SKM-1 treated with dmso at 0.1 percent for 144 hours (cell line): ENCODE measurements around the gene SLC16A1.
"Not testable (repeated sequence)": the region's sequence is repeated elsewhere in the genome, so short reads cannot be mapped to it uniquely, and the experiment has no call there.

Source experiments
- DNase-seq: peaks from one replicate; lab custom pipeline; 2025; ENCODE audit not compliant: unreplicated experiment; lab: John Stamatoyannopoulos, UW

The SLC16A1 gene

DNA sequence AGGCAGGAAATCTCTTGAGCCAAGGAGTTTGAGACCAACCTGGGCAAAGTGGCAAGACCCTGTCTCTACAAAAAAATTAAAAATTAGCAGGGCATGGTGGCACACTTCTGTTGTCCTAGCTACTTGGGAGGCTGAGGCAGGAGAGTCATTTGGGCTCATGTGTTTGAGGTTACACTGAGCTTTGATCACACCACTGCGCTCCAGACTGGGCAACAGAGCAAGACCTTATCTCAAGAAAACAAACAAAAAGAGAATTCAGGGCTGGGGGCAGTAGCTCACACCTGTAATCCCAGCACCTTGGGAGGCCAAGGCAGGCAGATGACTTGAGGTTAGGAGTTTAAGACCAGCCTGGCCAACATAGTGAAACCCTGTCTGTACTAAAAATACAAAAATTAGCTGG lies 17.8 kb upstream of the SLC16A1 start:
- no peak for DNase-seq

DNA sequence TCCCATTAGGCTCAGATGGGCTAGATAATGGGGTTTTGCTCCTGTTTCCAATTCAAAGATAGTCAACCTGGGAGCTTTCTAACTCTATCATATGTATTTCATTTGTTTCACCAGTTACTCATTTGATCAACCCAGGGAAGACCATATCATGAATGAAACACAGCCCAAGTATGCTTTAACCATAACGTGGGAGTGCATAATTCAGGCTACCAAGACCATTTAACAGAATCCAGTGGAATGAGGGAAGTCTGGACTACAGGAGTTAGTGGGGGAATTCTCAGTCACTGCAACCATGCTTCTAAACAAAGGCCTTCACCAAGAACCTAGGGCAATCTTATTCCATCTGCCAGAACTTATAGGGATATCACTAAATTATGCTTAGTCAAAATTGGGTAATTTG lies 15.0 kb upstream of the SLC16A1 start:
- no peak for DNase-seq

DNA sequence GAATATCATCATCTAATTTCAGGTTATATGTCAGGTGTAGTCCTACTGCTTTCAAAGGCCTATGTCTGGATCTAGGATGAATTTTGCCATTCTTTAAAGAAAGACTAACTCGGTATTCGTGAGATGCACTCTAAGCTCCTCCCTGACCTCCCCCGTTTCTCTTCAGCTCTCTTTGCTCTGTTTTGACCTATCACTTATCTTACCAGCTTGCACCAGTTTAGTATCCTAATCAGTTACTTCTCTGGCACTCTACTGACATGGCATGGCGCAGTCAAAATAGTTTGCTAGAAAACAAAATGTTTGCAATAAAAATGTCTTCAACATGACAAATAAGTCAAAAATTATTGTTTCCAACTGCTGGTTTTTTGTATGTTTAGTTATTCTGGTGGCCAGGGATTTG lies 8.4 kb upstream of the SLC16A1 start:
- DNase-seq: no peak

DNA sequence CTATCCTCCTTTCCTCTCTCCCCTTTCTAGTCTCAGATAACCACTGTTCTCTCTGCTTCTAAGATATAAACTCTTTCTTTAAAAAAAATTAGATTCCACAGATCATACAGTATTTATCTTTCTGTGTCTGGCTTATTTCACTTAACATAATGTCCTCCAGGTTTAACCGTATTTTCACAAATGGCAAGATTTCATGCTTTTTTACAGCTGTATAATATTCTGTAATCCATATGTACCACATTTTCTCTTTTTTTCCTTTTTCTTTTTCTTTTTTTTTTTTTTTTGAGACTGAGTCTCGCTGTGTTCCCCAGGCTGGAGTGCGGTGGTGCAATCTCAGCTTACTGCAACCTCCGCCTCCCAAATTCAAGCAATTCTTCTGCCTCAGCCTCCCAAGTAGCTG lies 5.1 kb upstream of the SLC16A1 start:
- no peak for DNase-seq

DNA sequence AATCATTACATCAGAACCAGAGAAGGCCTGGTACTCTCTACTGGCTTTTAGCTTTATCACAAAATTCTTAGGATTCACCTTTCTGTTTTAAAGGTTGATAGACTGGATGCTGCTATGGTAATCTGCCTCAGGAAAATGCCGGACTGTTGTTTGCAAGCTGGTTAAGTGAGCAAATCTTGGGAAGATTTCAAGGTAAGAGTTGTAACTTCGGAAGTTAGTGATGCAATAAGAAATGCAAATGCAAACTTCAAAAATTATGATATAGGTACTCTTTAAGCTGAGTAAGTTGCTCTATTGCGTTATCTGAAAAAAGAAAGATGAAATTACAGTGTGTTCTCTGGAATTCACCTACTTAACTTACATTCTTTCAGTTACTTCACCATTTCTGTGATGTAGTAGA lies 4.4 kb upstream of the SLC16A1 start:
- no peak for DNase-seq

DNA sequence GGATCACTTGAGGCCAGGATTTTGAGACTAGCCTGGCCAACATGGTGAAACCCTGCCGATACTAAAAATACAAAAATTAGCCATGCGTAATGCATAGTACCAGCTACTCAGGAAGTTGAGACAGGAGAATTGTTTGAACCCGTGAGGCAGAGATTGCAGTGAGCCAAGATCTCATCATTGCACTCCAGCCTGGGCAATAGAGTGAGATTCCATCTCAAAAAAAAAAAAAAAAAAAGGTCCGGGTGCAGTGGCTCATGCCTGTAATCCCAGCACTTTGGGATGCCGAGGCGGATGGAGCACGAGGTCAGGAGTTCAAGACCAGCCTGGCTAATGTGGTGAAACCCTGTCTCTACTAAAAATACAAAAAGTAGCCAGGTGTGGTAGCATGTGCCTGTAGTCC lies 2.2 kb upstream of the SLC16A1 start:
- not testable (repeated sequence) for DNase-seq

DNA sequence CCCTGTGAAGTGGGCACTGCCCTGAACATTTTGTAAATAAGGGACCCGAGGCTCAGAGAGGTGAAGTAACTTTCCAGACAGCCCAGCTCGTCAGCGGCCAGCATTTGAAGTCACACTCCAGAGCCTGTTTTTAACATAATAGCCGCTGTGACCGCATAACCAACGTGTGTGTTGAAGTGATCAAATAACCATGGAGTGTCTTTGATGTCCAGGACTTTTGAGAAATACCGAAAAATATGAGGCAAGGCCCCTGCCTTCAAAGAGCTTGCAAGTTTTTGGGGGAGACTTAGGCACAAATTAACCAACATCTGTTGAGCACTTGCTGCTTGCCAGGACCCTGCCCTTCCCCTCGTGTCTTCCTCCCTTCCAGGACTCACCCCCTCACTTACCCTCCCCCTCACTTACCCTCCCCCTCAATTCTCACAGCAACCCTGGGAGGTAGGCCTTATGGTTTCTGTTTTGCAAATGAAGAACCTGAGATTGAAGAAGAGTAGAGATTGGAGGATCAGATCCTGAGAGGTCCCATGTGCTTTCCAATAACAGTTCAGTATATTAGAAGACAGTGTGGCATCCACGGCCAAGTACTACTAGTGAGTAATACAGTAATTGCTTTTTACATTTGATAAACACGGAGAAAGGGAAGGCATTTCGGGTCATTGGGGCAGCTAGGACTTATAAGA lies 1.3 kb upstream of the SLC16A1 start:
- DNase-seq: no peak

DNA sequence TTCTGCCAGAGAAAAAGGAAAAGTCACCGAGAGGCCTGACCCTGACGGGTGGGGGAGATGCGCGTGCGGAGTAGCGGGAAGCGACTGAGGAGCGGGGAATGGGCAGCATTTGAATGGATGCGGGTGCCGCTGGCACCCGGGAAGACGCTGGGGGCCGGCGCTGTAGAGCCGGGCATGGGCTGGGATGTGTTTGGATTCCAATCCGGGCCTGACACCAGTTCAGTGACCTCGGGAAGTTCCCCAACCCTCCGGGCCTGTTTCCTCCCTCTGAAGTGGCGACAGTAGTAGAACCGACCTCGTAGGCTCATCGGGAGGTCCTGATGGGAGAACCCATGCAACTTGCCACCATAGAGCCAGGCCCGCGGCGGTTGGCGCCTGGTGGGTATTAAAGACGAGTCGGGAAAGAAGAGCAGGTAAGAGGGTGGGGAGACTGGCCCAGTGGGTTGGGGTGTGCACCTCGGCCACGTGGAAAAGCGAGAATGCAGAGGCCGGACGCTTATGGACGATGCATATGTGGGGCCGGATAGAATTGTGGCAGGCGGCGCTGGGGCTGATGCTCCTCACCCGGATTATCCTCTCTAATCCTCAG lies 642 bp upstream of the SLC16A1 start:
- no peak for DNase-seq

DNA sequence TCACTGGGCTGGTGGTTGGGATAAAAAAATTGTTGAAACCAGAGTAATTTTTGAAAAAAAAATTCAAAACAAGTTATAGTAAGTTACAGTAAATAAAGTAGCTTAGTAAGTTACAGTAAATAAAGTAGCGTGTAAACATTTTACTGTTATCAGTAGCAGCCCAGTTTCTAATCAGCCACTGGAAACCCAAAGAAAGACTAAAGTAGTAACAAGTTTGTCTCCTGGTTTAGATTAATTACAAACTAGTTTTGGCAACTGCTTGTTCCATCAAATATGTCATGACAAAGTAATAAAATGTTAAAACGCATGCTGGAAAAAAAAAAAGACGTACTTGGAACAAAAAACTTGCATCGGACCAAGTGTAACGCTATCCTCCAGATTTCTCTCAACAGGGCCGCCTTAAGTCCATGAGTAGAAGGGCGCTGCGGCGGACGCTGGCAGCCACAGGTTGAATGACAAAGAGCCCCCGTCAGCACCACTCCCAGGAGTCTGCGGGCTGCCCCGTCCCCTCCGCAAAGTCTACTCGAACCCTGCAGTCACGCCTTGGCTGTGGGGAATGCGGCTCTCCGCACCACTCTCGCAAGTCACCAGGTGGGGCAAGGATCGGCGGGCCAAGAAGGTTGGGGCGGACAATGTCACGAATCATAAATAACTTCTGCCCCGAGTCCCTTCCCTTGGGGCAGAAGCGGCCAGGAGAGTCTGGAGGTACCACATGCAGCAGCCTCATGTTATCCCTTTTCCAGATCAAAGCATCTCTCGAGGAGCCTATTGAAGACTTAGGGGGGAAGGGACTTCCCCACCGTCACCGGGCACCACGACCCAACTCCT lies 837 bp downstream of the SLC16A1 start:
- DNase-seq: peak; percentile 55

DNA sequence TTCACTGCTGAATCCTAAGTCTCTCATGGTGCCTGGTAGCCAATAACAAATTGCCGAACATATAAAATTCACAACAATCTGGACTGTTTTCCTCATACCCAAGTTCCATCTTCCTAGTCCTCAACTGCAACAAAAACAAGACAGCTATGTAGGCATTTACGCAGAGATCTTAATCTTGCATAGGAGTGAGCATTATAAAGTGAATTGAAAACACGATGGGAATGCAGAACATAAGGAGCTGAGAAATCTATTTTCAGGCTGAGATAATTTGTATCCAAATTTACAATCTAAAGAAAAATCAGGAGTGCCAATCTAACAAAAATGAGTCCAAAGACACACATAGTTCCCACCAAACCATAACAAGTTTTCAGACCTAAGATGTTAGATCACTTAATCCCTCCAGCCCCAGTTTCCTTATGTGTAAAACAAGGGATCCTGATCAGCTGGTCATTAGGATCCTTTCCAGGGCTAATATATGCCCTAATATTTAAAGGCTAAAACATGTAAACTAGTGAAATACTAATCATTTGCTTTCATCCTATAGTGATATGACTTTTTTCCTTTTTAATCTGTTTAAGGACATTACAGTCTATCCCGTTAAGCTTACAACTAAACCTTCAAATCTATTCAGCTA lies 1.9 kb downstream of the SLC16A1 start:
- no peak for DNase-seq

DNA sequence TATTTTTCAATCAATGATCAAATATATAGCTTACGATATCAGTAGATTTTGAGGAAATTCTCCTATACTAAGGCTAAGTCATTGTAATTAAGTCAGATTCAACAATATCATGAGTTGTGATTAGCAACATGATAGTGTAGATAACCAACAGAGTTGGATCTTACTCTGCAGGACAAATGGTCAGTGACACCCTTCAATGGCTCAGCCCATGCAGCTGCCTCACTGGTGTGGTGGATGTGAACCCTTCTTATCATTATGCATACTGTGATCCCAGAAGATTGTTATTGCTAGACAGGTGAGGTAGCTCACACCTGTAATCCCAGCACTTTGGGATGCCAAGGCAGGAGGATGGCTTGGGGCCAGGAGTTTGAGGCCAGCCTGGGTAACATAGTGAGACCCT lies 5.6 kb downstream of the SLC16A1 start:
- DNase-seq: no peak

DNA sequence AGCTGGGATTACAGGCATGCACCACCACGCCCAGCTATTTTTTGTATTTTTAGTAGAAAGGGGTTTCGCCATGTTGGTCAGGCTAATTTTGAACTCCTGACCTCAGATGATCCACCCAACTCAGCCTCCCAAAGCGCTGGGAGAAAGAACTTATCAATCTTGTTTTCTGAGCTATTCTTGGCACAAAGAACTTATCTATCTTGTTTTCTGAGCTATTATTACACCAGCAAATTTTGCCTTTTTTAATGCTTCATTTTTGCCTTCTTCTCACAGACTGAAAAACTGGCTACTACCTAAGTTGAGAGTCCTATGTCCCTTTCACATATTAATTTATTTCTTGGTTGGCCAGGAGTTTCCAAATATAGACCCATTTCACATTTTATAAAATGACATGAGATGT lies 9.3 kb downstream of the SLC16A1 start:
- DNase-seq: no peak

DNA sequence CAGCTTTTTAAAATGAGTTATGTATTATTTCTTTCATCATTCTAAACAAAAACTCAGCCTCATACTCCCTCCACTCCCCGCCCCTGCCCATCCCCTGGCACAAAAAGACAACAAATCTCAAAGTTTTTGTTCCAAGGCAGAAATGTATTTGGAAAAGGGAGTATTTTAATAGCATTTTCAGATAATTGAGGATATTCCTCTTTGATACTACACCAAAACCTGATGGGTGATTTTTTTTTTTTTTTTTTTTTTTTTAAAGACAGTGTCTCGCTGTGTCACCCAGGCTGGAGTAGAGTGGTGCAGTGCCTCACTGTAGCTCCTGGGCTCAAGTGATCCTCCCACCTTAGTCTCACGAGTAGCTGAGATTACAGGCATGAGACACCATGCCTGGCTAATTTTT lies 16.2 kb downstream of the SLC16A1 start:
- no peak for DNase-seq

DNA sequence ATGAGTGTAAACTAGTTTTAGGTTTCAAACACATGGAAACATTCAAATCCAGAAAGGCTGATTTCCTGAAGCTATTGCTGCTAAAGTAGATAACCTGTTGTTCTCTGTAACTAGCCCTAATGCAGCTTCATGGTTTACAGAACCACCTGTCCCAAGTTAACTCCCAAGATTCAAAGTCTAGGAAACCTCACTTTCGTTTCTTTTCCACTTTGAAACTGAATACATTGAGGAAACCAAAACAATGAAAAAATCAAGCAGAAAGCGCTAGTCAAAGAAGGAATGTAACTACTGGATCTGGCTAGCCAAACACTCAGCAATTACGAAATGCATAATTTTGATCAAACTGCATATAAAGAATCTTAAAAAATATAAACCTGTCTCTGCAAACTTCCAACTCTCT lies 17.8 kb downstream of the SLC16A1 start:
- DNase-seq: no peak

DNA sequence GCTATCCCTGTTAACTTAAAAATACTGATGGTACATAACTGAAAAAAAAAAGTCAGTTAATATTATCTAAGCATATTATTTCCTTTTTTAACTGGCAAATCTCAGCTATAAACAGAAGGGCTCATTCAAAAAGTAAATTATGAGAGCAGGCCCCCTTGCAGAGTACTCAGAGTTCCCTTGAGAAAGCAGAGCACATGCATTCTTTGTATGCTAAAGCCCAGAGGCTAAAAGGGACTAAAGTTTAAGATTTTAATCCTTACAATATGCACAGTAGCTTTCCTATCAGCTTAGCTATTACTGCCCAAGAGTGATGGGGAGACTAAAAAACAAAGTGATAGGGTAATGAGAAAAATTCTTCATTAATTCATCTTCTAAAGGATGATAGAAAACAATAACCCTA lies 18.5 kb downstream of the SLC16A1 start:
- no peak for DNase-seq

DNA sequence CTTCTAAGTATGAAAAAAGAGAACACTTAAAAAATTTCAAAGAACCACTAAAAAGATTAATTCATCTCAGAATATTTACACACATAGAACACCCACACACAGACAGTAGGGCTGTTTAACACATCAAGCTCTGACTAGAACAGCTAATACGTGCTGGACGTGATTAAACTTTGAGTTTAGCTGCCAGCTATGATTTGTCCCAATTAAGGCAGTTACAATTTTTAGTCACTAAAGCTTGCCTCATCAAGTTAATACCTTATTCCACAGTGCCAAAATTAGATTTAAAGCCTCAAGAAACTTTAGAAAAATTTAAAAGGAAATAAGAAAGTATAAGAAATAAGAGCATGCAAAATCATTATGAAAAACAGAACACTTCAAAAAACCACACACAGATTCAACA lies 18.9 kb downstream of the SLC16A1 start:
- no peak for DNase-seq

DNA sequence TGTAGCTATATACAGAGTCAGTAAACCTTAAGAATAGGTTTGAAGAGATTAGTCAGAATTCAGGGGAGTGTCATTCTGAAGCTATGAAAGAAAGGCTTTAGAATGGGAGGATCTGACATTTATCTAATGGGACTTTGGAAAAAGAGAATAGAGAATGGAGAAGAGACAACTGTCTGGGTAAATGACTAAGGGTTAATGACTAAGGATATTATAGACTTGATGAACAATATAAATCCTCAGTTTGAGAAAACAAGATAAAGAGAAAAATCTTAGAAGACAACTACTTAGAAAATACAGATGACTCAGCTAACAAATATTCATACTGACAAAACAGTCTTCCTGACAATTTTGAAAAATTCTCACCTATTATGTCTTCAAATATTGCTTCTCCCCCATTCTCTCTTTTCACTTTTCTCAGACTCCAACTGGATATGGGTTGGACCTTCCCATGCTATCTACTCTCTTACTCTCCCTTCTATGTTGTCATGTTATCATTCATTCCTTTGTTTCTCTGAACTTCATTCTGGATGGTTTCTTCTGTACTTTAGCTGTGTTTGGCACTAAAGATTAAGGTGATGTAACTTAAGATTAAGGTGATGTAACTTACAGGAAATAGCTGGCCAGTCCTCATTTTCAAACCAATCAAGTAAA lies 20.4 kb downstream of the SLC16A1 start:
- no peak for DNase-seq

DNA sequence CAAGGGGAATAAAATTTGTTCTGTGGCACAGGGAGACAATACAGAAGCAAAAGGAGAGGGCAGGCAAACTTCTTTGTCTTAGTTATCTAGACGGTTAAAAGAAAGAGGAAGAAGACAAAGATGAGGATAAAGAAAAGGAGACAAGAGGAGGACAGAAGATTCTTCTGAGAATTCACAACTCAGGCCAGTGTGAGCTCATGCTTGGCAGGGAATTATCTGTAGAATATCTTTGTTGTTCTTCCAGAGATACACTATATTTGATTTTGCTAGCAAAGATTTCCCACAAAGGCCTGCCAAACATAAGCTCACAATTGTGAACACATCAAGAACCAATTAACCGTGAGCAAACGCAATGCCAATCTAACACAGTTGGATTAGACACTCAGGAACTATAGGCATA lies 21.4 kb downstream of the SLC16A1 start:
- no peak for DNase-seq

DNA sequence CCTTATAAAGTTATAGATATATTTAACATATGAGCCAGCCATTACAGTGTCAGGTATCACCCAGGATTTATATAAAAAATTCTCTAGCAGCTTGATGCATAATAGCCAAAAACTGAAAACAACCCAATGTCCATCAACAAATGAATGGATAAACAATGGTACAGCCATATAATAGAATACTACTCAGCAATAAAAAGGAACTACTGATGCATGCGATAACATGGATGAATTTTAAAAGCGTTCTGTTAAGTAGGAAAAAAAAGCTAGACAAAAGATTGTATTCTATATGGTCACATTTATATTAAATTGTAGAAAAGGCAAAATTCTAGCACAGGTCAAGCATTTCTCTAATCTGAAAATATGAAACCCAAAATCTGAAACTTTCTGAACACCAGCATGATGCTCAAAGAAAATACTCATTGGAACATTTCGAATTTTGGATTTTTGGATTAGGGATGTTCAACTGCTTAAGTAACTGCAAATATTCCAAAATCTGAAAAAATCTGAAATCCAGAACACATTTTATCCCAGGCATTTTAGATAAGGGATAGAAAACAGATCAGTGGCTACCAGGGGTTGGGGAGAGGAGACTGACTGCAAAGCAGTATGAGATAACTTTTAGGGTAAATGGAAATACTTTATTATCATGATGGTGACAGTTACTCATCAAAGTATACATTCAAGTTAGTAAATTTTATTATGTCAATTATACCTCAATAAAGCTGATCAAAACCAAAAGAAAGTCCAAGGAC lies 22.0 kb downstream of the SLC16A1 start:
- no peak for DNase-seq

DNA sequence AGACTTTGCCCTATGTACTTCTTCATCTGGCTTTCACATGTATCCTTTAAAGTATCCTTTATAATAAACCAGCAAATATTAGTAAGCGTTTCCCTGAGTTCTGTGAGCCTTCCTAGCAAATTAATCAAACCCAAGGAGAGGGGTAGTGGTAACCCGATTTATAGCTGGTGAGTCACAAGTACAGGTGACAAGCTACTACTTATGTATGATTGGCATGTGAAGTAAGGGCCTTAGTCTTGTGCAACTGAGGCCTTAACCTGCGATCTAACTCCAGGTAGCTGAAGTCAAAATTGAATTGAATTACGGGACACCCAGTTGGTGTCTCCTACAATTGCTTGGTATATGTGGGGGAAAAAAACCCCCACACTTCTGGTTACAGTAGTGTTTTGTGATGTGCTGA lies 26.0 kb downstream of the SLC16A1 start:
- DNase-seq: no peak
